Measurements from ENCODE around the gene PARPBP.
"Not testable (repeated sequence)": the region's sequence is repeated elsewhere in the genome, so short reads cannot be mapped to it uniquely, and the experiment has no call there.

The PARPBP gene

GRCh38 chr12:102120564-102120873 lies 536 bp downstream of the PARPBP start:
- Mint-ChIP-seq H3K4me1 (ENCODE audit: low read depth in 2 of 2) (peaks cover 14 to 15% of the 10 kb centered on the region in 2 donors), H3K36me3 (ENCODE audit: insufficient read depth) (peaks cover 25% of the 10 kb centered on the region), H3K9me3 (no peaks in the 10 kb centered on the region), H3K27ac (peak overlapping the region; percentile 93 to 94), H3K27me3 (no peaks in the 10 kb centered on the region), H3K4me3 (peak overlapping the region; percentile 82 to 90)
- ATAC-seq (replicated peaks) (no peak), DNase-seq (no peak)

GRCh38 chr12:102120886-102121285 lies 903 bp downstream of the PARPBP start:
- peaks cover 25% of the 10 kb centered on the region for H3K36me3 Mint-ChIP-seq (ENCODE audit: insufficient read depth)
- ATAC-seq (replicated peaks) (no peak), DNase-seq (peak in 1 of 3 experiments; percentile 4)
- H3K4me3 Mint-ChIP-seq: peak overlapping the region; percentile 82 to 90
- no peaks in the 10 kb centered on the region for H3K9me3 Mint-ChIP-seq
- H3K4me1 Mint-ChIP-seq (ENCODE audit: low read depth in 2 of 2): peaks cover 14 to 15% of the 10 kb centered on the region in 2 donors
- peak overlapping the region; percentile 93 to 94 for H3K27ac Mint-ChIP-seq
- no peaks in the 10 kb centered on the region for H3K27me3 Mint-ChIP-seq

- not testable (repeated sequence) for H3K9me3 Mint-ChIP-seq; ATAC-seq (replicated peaks); H3K27me3 Mint-ChIP-seq; DNase-seq
- H3K4me3 Mint-ChIP-seq: peak overlapping the region in 1 of 2 donors; percentile 90
- peaks cover 14 to 15% of the 10 kb centered on the region in 2 donors for H3K4me1 Mint-ChIP-seq (ENCODE audit: low read depth in 2 of 2)
- H3K27ac Mint-ChIP-seq: peak overlapping the region; percentile 93 to 94
- H3K36me3 Mint-ChIP-seq (ENCODE audit: insufficient read depth): peaks cover 24% of the 10 kb centered on the region
Measured at GRCh38 chr12:102121328-102121727, 1.3 kb downstream of the PARPBP start.

- H3K27me3 Mint-ChIP-seq; H3K9me3 Mint-ChIP-seq; H3K36me3 Mint-ChIP-seq (ENCODE audit: insufficient read depth); H3K27ac Mint-ChIP-seq; H3K4me3 Mint-ChIP-seq; DNase-seq; ATAC-seq (replicated peaks); H3K4me1 Mint-ChIP-seq (ENCODE audit: low read depth in 2 of 2): not testable (repeated sequence)
Measured at GRCh38 chr12:102130720-102131119, 10.7 kb downstream of the PARPBP start.

- not testable (repeated sequence) for H3K4me3 Mint-ChIP-seq; DNase-seq; ATAC-seq (replicated peaks); H3K27ac Mint-ChIP-seq; H3K4me1 Mint-ChIP-seq (ENCODE audit: low read depth in 2 of 2); H3K36me3 Mint-ChIP-seq (ENCODE audit: insufficient read depth); H3K9me3 Mint-ChIP-seq; H3K27me3 Mint-ChIP-seq
Measured at GRCh38 chr12:102131442-102131841, 11.5 kb downstream of the PARPBP start.

GRCh38 chr12:102137619-102138018 lies 17.6 kb downstream of the PARPBP start:
- not testable (repeated sequence) for H3K27me3 Mint-ChIP-seq; ATAC-seq (replicated peaks); H3K4me1 Mint-ChIP-seq (ENCODE audit: low read depth in 2 of 2); DNase-seq; H3K4me3 Mint-ChIP-seq; H3K9me3 Mint-ChIP-seq; H3K27ac Mint-ChIP-seq; H3K36me3 Mint-ChIP-seq (ENCODE audit: insufficient read depth)

- H3K9me3 Mint-ChIP-seq; H3K4me3 Mint-ChIP-seq; DNase-seq; H3K36me3 Mint-ChIP-seq (ENCODE audit: insufficient read depth); H3K4me1 Mint-ChIP-seq (ENCODE audit: low read depth in 2 of 2); H3K27me3 Mint-ChIP-seq; H3K27ac Mint-ChIP-seq; ATAC-seq (replicated peaks): not testable (repeated sequence)
Measured at GRCh38 chr12:102142866-102143373, 22.9 kb downstream of the PARPBP start.

- DNase-seq: no peak
- Mint-ChIP-seq H3K36me3 (ENCODE audit: insufficient read depth) (no peaks in the 10 kb centered on the region), H3K9me3 (no peaks in the 10 kb centered on the region), H3K27ac (no peak overlapping the region), H3K4me3 (no peak overlapping the region), H3K27me3 (no peaks in the 10 kb centered on the region), H3K4me1 (ENCODE audit: low read depth in 2 of 2) (no peaks in the 10 kb centered on the region)
- ATAC-seq (replicated peaks): no peak
Measured at GRCh38 chr12:102144221-102144620, 24.2 kb downstream of the PARPBP start.

GRCh38 chr12:102147062-102147587 lies 27.1 kb downstream of the PARPBP start:
- not testable (repeated sequence) for H3K9me3 Mint-ChIP-seq; H3K4me3 Mint-ChIP-seq; H3K27ac Mint-ChIP-seq; H3K36me3 Mint-ChIP-seq (ENCODE audit: insufficient read depth); DNase-seq; ATAC-seq (replicated peaks); H3K27me3 Mint-ChIP-seq; H3K4me1 Mint-ChIP-seq (ENCODE audit: low read depth in 2 of 2)

GRCh38 chr12:102155206-102155605 lies 35.2 kb downstream of the PARPBP start:
- H3K36me3 Mint-ChIP-seq (ENCODE audit: insufficient read depth); DNase-seq; H3K27me3 Mint-ChIP-seq; H3K4me3 Mint-ChIP-seq; ATAC-seq (replicated peaks); H3K27ac Mint-ChIP-seq; H3K4me1 Mint-ChIP-seq (ENCODE audit: low read depth in 2 of 2); H3K9me3 Mint-ChIP-seq: not testable (repeated sequence)

GRCh38 chr12:102163383-102163782 lies 43.4 kb downstream of the PARPBP start:
- H3K27me3 Mint-ChIP-seq: no peaks in the 10 kb centered on the region
- H3K4me3 Mint-ChIP-seq: no peak overlapping the region
- H3K9me3 Mint-ChIP-seq: no peaks in the 10 kb centered on the region
- no peaks in the 10 kb centered on the region for H3K36me3 Mint-ChIP-seq (ENCODE audit: insufficient read depth)
- no peak overlapping the region for H3K27ac Mint-ChIP-seq
- ATAC-seq (replicated peaks): no peak
- H3K4me1 Mint-ChIP-seq (ENCODE audit: low read depth in 2 of 2): no peaks in the 10 kb centered on the region
- no peak for DNase-seq

GRCh38 chr12:102167821-102168604 lies 48.0 kb downstream of the PARPBP start:
- no peak for DNase-seq
- no peaks in the 10 kb centered on the region for H3K9me3 Mint-ChIP-seq

GRCh38 chr12:102169922-102170621 lies 50.1 kb downstream of the PARPBP start:
- Mint-ChIP-seq H3K27ac (no peak overlapping the region), H3K4me1 (ENCODE audit: low read depth in 2 of 2) (no peaks in the 10 kb centered on the region), H3K9me3 (no peaks in the 10 kb centered on the region), H3K36me3 (ENCODE audit: insufficient read depth) (no peaks in the 10 kb centered on the region), H3K4me3 (no peak overlapping the region), H3K27me3 (no peaks in the 10 kb centered on the region)
- peak in 1 of 3 experiments; percentile 8 for DNase-seq
- ATAC-seq (replicated peaks): peak; percentile 59

More at GRCh38 chr12:102167821-102168604, 48.0 kb downstream of the PARPBP start:
- ATAC-seq (replicated peaks): no peak
- H3K36me3 Mint-ChIP-seq (ENCODE audit: insufficient read depth): no peaks in the 10 kb centered on the region
- no peak overlapping the region for H3K27ac Mint-ChIP-seq
- no peaks in the 10 kb centered on the region for H3K4me1 Mint-ChIP-seq (ENCODE audit: low read depth in 2 of 2)
- no peaks in the 10 kb centered on the region for H3K27me3 Mint-ChIP-seq
- H3K4me3 Mint-ChIP-seq: no peak overlapping the region

GRCh38 chr12:102171951-102172350 lies 52.0 kb downstream of the PARPBP start:
- H3K27ac Mint-ChIP-seq: no peak overlapping the region
- H3K36me3 Mint-ChIP-seq (ENCODE audit: insufficient read depth): no peaks in the 10 kb centered on the region
- ATAC-seq (replicated peaks) (no peak), DNase-seq (no peak)
- H3K9me3 Mint-ChIP-seq: no peaks in the 10 kb centered on the region
- no peaks in the 10 kb centered on the region for H3K4me1 Mint-ChIP-seq (ENCODE audit: low read depth in 2 of 2)
- H3K4me3 Mint-ChIP-seq: no peak overlapping the region
- no peaks in the 10 kb centered on the region for H3K27me3 Mint-ChIP-seq
